Astrocyte (in vitro differentiated cells and primary cell): ENCODE measurements around the gene COL23A1. TPM values are rescaled to one million over a fixed set of nuclear protein-coding genes. Genes with fewer than 3 reads are reported as not detected.

Experiments used
- DNase-seq: peaks from one replicate; pipeline ENCODE4 v3.0.0-alpha.2; 2010; ENCODE audit warnings: low read depth
- FAIRE-seq: peaks from 2 replicates; lab custom pipeline; 2011; peaks lifted over from hg19 to GRCh38; lab: Jason Lieb, UNC
- H2AFZ ChIP-seq: 2 replicates; pipeline ENCODE4 v1.6.0; 2012; ENCODE audit warnings: low read depth, low read length, inconsistent platforms
- H3K27ac ChIP-seq: 2 replicates; pipeline ENCODE4 v1.5.1; 2011; ENCODE audit warnings: low read depth, low read length, inconsistent platforms
- H3K27me3 ChIP-seq: 2 replicates; pipeline ENCODE4 v1.6.0; 2011; ENCODE audit warnings: low read length, inconsistent platforms; ENCODE audit not compliant: insufficient read depth
- H3K36me3 ChIP-seq: 2 replicates; pipeline ENCODE4 v1.5.1; 2011; ENCODE audit warnings: low read length, inconsistent platforms; ENCODE audit not compliant: insufficient read depth
- H3K4me1 ChIP-seq: 2 replicates; pipeline ENCODE4 v1.5.1; 2011; ENCODE audit warnings: low read length, inconsistent platforms; ENCODE audit not compliant: insufficient read depth
- H3K4me2 ChIP-seq: 2 replicates; pipeline ENCODE4 v1.6.0; 2012; ENCODE audit warnings: low read length, inconsistent platforms
- H3K4me3 ChIP-seq: 2 replicates; pipeline ENCODE4 v1.5.1; 2011; ENCODE audit warnings: low read depth, mild to moderate bottlenecking, low read length, inconsistent platforms; ENCODE audit not compliant: insufficient read depth
- H3K79me2 ChIP-seq: 2 replicates; pipeline ENCODE4 v1.6.0; 2012; ENCODE audit warnings: mild to moderate bottlenecking, low read length, inconsistent platforms; ENCODE audit not compliant: insufficient read depth
- H3K9ac ChIP-seq: 2 replicates; pipeline ENCODE4 v1.6.0; 2012; ENCODE audit warnings: mild to moderate bottlenecking, low read length, inconsistent platforms
- H3K9me3 ChIP-seq: 2 replicates; pipeline ENCODE4 v1.5.1; 2012; ENCODE audit warnings: low read depth, mild to moderate bottlenecking, low read length, inconsistent platforms; ENCODE audit not compliant: insufficient read depth
- H4K20me1 ChIP-seq: 2 replicates; pipeline ENCODE4 v1.6.0; 2012; ENCODE audit warnings: low read length, inconsistent platforms; ENCODE audit not compliant: insufficient read depth
- H3K27ac Mint-ChIP-seq: one replicate; pipeline ENCODE4 v1.8.0; 2021; ENCODE audit warnings: mild to moderate bottlenecking, mixed read lengths; ENCODE audit not compliant: unreplicated experiment
- H3K27me3 Mint-ChIP-seq: one replicate; pipeline ENCODE4 v1.8.0; 2021; ENCODE audit warnings: low read depth, mixed read lengths; ENCODE audit not compliant: unreplicated experiment
- H3K36me3 Mint-ChIP-seq: one replicate; pipeline ENCODE4 v1.8.0; 2021; ENCODE audit warnings: low read depth, mixed read lengths; ENCODE audit not compliant: unreplicated experiment
- H3K4me1 Mint-ChIP-seq: one replicate; pipeline ENCODE4 v1.8.0; 2021; ENCODE audit warnings: low read depth, mixed read lengths; ENCODE audit not compliant: unreplicated experiment
- H3K4me3 Mint-ChIP-seq: one replicate; pipeline ENCODE4 v1.8.0; 2021; ENCODE audit warnings: mild to moderate bottlenecking, moderate library complexity, mixed read lengths; ENCODE audit not compliant: unreplicated experiment
- H3K9me3 Mint-ChIP-seq: one replicate; pipeline ENCODE4 v1.8.0; 2021; ENCODE audit warnings: mild to moderate bottlenecking, mixed read lengths; ENCODE audit not compliant: unreplicated experiment
- CTCF ChIP-seq: IDR thresholded peaks from 2 replicates; pipeline ENCODE4 v1.5.1; 2011; ENCODE audit warnings: low read depth, mild to moderate bottlenecking, inconsistent platforms, low read length, moderate library complexity; ENCODE audit not compliant: insufficient read depth
- EZH2 ChIP-seq: IDR thresholded peaks from 2 replicates; pipeline ENCODE4 v1.6.1; 2012; ENCODE audit warnings: mild to moderate bottlenecking, low read length, inconsistent platforms; ENCODE audit not compliant: insufficient read depth
- total RNA-seq: library from RNA; stranded (reverse); gene quantifications from 2 replicates; pipeline ENCODE4 v1.2.1, GENCODE V29; 2021

Gene COL23A1
- total RNA-seq, 1 donor from 2014 or later = 0.16 TPM

GRCh38 chr5:178383301-178383918, 206.8 kb downstream of the COL23A1 start:
- FAIRE-seq (no peak), DNase-seq (no peak)
- H3K27me3 Mint-ChIP-seq = peaks cover 41% of the 10 kb centered on the region
- peaks cover 2% of the 10 kb centered on the region for H3K36me3 Mint-ChIP-seq
- H3K4me2 ChIP-seq = no peak overlapping the region
- H4K20me1 ChIP-seq = no peaks in the 10 kb centered on the region
- H3K9me3 Mint-ChIP-seq = no peaks in the 10 kb centered on the region
- H3K4me1 ChIP-seq = no peaks in the 10 kb centered on the region
- H3K36me3 ChIP-seq = no peaks in the 10 kb centered on the region
- TF ChIP-seq EZH2 = no peak
- no peak for TF ChIP-seq CTCF
- H3K4me1 Mint-ChIP-seq = peaks cover 19% of the 10 kb centered on the region
- no peak overlapping the region for H3K27ac Mint-ChIP-seq
- no peaks in the 10 kb centered on the region for H3K9me3 ChIP-seq
- no peak overlapping the region for H2AFZ ChIP-seq
- no peak overlapping the region for H3K27ac ChIP-seq
- H3K4me3 Mint-ChIP-seq = no peak overlapping the region
- no peaks in the 10 kb centered on the region for H3K27me3 ChIP-seq
- H3K79me2 ChIP-seq = no peaks in the 10 kb centered on the region
- no peak overlapping the region for H3K9ac ChIP-seq
- no peak overlapping the region for H3K4me3 ChIP-seq

- Histone ChIP-seq H3K4me2 (no peak overlapping the region), H4K20me1 (no peaks in the 10 kb centered on the region), H2AFZ (no peak overlapping the region), H3K27ac (no peak overlapping the region), H3K36me3 (no peaks in the 10 kb centered on the region), H3K4me3 (no peak overlapping the region), H3K4me1 (no peaks in the 10 kb centered on the region), H3K27me3 (no peaks in the 10 kb centered on the region), H3K9me3 (no peaks in the 10 kb centered on the region), H3K79me2 (no peaks in the 10 kb centered on the region), H3K9ac (no peak overlapping the region)
- Mint-ChIP-seq H3K27ac (no peak overlapping the region), H3K27me3 (peaks cover 37% of the 10 kb centered on the region), H3K4me3 (no peak overlapping the region), H3K4me1 (peaks cover 16% of the 10 kb centered on the region), H3K9me3 (no peaks in the 10 kb centered on the region), H3K36me3 (peaks cover 2% of the 10 kb centered on the region)
- DNase-seq (no peak), FAIRE-seq (no peak)
- TF ChIP-seq CTCF (no peak), EZH2 (no peak)
Measured at GRCh38 chr5:178382754-178383164, 207.4 kb downstream of the COL23A1 start.
